ENCODE results near the gene RXRA.

The RXRA gene

DNA sequence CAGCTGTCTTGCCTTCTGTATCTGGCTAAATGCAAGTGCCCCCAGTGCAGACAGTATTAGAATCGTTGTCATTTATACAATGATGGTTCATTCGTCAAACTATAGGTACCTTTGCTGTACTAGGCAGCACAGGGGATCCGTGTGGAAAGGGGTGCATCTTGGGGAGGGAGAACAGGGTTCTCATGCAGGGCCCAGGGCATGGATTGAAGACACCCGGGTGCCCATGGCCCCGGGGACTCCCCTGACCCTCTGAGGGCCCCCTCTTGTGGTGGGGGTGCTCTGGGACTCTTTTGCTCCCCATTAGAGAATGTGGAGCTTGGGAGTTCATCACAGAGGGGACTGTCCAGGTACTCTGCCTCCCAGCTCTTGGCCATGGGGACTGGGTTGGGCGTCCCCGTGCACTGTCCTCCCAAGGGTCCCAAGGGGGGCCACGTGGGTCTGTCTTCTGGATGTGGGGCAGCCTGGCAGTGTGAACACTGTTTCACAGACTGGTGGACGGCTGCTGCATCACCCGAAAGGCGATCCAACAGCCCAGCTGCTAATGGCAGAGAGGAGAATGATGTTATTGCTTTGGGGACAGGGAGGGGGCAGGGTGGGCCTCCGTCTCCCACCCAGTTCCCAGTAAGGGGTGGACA lies 36.9 kb upstream of the RXRA start:
- FAIRE-seq (no peak), DNase-seq (ENCODE audit: insufficient read length, low spot score) (no peak)
- TF ChIP-seq POLR2A (IDR thresholded peaks at IDR 0.05; ENCODE audit: low read depth, low read length), result no peak

DNA sequence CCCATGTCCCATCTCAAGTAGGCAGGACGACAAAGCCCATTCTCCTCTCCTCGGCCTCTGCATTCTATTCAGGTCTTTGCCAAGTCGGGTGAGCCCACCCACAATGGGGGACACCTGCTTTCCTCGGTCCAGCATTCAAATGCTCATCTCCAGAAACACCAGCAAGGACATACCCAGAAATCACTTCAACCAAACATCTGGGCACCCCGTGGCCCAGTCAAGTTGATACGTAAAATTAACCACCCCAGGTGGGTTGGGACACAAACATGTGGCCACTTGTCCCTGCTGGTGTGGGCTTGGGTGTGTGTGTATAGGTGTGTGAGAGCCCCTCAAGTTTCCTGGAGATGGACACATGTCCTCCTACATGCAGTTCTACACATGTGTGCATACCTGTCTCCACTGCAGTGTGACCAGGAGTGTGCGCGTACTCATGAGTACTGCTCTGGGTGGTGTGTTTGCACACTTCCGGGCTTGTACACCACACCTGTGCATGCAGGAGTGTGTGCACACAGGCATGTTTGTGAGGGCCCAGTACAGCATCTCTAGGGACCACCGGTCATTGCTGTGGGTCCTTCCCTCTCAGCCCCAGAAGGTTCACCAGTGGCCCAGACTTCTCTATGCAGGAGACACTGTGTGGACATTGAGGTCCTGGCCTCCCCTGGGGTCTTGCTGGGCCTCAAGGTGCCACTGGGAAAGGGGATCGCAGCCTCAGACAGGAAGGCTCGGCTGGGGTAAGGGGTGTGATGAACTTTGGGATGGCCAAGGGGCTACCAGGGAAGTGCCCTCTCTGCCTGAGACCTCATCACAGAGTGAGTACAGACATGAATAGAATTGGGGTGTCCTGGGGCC lies 35.4 kb upstream of the RXRA start:
- FAIRE-seq (no peak), DNase-seq (ENCODE audit: insufficient read length, low spot score) (no peak)
- TF ChIP-seq POLR2A (IDR thresholded peaks at IDR 0.05; ENCODE audit: low read depth, low read length), result no peak

DNA sequence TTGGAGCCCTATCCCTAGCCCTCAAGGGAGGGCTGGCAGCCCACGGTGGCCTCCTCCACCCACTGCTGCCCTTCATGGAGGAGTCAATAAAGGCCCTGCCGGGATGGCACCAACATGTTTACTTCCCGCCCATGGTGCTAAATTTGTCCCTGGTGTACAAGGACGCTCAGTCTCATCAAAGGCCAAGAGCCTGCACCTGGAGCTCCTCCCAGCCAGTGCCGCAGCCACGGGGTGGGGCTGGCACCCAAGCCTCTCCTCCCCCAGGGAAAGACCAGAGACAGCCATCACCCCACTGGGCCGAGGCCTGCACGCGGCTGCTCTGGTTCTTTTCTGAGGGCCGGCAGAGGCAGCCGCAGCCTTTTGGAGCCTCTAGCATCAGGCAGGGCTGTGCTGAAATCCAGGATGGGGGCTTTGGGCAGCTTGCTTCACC lies 34.8 kb upstream of the RXRA start:
- no peak for FAIRE-seq
- DNase-seq (ENCODE audit: insufficient read length, low spot score), result no peak
- TF ChIP-seq POLR2A (IDR thresholded peaks at IDR 0.05; ENCODE audit: low read depth, low read length), result no peak

DNA sequence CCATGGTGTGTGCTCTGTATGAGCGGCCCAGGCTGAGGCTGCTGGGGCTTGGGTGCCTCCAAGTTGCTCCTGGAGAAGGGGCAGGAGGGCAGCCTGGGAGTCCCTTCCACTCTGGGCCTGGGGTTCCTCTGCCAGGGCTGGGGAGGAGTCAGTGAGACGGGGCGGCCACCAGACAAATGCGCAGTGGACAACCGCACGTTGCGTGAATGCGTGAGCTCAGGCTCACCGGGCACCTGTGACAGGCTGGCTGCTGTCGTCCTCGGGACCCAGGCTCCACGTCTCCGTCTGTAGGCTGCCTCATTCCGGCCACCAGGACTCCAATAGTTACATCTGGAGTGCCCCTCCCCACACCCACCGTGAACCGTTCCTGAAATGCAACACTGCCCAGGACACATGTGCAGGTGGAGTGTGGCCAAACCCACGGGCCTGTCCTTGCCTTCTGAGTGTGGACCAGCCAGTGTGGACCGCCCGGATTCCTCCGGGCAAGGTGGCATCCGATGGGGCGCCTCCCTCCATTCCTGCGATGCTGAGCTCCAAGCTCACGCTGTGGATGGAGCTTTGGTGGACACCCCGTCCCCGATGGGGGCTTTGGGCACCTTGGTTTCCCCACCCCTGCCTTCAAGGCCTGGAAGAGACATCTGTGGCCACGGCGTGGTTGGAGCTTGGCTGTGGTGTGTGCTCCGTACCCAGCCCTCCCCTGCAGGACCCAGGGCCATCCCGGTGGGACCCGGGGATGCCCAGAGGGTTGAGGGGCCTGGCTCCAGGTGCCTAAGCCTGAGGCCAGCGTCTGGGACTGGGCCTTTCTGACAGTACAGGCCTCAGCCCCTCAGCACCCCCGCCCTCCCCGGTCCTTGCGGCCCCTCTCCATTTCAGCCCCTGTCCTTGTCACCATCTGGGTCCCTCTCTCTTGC lies 34.0 kb upstream of the RXRA start:
- no peak for FAIRE-seq
- no peak for TF ChIP-seq POLR2A (IDR thresholded peaks at IDR 0.05; ENCODE audit: low read depth, low read length)

DNA sequence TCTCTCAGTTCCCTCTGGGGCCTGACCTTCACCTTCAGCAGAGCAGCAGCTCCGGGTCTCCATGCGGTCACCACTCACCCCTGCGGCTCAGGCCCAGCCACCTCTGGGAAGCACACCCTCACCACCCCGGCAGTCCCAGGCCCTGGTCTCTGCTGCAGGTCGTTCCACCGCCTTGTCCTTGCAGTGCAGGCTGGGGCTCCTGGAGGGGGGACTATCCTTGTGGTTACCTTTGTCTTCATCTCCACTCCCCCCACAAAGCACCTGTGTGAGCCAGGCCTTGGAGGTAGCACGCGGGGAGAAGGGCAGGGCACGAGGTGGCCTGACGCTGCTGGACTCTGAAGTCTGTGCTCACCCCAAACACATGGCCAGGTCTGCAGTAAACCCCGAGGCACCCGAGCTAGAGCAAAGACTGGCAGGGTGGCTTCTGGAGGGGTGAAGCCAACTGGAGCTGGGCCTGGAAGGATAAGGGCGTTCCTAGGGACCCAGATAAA lies 33.2 kb upstream of the RXRA start:
- TF ChIP-seq POLR2A (IDR thresholded peaks at IDR 0.05; ENCODE audit: low read depth, low read length), result no peak
- DNase-seq (ENCODE audit: insufficient read length, low spot score) (no peak), FAIRE-seq (no peak)

More for the DNA sequence above, 34.0 kb upstream of the RXRA start:
- no peak for DNase-seq (ENCODE audit: insufficient read length, low spot score)

DNA sequence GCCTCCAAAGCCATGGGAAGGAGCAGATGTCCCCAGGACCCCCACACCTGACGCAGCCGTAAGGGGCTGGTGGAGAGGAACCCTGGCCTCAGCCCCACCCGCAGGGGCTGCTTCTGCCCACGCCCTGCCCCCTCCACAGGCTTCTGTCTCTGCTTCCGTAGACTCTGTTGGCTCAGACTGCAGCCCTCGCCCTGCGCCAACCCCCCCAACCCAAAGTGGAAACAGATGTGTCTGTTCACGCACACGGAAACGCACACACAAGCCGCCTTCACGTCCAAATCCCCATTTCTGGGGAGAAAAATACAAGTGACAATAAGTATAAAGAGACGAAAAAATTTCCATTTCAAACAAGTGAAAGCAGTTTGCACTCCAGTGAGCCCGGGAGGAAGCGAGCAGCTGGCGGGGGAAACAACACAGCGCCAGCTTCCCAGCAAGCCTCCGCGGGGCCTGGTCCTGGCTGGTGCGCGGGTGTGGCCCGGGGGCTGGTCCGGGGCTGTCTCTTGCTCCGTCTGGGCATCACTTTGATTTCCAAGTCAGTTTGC lies 32.6 kb upstream of the RXRA start:
- TF ChIP-seq POLR2A (IDR thresholded peaks at IDR 0.05; ENCODE audit: low read depth, low read length), result no peak
- no peak for DNase-seq (ENCODE audit: insufficient read length, low spot score)
- no peak for FAIRE-seq

DNA sequence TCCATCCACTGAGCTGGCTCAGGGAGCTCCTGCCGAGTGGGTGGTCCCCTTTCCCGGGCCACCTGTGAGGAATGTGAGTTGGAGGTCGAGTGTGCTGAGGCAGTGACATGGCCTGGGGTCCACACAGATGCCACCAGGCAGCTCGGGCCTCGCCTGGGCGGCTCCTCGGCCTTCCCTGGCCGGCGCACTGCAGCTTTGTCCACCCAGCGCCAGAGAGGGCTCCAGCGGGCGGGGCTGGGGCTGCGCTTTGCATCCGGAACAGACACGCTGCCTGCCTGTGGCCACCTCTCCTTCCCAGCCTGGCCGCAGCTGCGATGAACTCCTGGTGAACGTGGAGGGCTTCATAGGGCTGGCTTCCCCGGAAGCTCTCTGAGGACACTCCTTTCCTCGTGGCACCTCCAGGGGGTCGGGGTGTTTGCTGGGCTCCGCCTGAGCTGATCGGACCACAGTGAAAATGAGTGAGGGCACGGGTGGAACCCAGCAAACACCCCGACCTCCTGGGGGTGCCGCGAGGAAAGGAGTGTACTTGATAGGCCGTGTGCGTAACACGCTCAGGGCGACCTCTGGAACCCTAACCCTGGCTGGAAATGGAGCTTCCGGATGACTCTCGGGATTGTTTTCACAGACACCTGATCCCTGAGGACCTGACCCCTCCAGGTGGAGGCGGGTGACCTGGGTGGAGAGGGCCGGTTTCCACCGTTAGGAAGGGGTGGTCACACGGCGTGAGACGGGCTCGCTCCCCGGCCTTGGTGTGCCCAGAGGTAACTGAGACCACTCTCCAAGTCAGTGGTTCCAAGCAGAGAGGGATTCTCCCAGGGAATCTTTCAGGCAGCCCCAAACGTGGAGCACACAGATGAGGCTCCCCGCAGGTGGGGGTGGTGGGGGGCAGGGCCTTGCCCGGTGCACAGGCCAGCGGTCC lies 31.8 kb upstream of the RXRA start:
- TF ChIP-seq POLR2A (IDR thresholded peaks at IDR 0.05; ENCODE audit: low read depth, low read length), result no peak
- FAIRE-seq, result no peak
- no peak for DNase-seq (ENCODE audit: insufficient read length, low spot score)

DNA sequence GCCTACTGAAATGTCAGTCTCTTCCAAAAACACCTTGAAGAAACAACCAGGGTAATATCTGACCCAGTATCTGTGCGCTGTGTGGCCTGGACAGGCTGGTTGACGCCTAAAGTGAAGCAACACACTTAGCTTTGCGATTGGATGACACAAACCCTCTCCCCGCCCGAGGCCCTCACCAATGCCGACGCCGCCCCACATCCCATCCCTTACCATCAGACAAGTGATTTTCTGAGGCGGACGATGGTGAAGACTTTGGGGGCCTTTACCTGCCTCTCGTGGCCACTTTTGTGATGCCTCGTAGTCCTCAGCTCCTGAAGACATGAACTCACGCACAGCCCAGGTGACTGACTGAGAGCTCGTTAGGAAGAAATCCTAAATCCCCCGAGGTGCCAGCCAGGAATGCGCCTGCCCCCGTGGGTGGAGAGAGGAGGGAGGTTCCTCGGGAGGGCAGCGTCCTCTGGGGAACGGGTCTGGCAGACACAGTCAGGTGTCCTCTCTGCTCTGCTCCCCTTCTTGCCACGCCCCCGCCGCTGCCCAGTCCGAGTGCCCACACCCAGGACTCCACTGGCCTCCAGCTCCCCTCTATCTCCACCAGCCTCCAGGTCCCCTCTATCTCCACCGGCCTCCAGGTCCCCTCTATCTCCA lies 31.0 kb upstream of the RXRA start:
- FAIRE-seq (no peak), DNase-seq (ENCODE audit: insufficient read length, low spot score) (no peak)
- TF ChIP-seq POLR2A (IDR thresholded peaks at IDR 0.05; ENCODE audit: low read depth, low read length), result no peak

DNA sequence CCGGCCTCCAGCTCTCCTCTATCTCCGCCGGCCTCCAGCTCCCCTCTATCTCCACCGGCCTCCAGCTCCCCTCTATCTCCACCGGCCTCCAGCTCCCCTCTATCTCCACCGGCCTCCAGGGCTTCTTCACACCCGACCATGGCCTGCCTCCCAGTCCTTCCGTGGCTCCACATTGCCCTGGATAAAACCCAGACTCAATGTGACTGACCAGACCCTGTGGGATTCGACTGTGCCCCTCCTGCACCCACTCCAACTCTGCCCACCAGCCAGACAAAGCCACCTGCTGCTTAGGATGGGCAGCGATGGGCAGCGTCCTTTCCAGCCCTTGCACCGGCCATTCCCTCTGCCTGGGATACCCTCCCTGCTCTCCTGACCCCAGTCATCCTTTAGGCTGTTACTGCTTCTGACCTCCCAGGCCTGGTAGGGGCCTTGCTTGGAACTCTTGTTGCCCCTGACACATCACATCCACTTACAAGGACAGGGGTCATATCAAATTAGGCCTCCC lies 30.5 kb upstream of the RXRA start:
- no peak for TF ChIP-seq POLR2A (IDR thresholded peaks at IDR 0.05; ENCODE audit: low read depth, low read length)
- DNase-seq (ENCODE audit: insufficient read length, low spot score) (no peak), FAIRE-seq (no peak)

DNA sequence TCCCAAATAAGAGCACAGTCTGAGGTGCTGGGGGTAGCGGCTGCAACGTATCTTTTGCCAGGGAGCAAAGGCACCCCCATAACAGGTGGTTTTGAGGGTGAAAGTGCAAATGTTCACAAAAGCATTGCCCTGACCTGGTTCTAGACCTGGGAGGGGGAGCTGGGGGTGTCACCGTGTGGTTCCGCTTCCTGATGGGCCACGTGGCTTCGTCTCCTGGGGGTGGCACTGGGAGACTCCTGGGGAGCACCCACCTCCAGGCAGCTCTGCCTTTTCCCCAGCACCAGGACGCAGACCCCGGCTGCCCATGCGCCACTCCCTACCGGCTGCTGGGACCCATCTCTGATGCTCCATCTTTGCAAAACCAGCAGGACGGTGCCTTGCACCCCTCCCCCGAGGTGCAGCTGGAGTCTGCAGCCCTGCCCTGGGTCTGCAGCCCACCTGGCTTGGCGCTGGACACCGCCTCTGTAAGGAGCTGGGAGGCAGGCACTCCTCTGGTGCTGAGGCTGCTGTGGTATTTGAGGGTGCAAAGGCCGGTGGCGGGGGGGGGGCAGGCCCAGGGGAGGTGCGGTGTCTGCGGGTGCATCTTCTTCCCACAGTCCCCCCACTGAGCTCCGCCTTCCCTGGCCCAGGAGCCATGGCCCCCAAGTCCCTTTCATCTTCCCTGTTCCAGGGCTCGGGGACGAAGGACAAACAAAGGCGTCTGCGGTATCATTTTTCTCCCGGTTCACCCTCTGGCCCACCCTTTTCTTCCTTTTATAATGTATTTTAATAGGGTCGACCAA lies 29.8 kb upstream of the RXRA start:
- FAIRE-seq, result no peak
- no peak for DNase-seq (ENCODE audit: insufficient read length, low spot score)
- no peak for TF ChIP-seq POLR2A (IDR thresholded peaks at IDR 0.05; ENCODE audit: low read depth, low read length)

DNA sequence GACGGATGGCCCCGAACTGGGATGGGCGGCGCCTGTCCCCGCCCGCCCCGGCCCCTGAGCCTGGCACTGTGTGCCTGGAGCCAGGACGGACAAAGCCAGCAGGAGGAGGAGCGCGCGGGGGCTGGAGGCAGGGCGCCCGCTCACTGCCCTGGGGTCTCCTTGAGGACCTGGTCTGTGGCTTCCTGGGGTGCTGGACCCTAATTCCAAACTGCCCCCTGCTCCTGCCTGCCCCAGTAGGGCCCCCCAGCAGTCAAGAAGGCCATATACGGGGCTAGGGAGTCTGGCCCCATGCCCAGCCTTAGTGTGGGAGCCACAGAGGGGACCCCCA lies 29.2 kb upstream of the RXRA start:
- DNase-seq (ENCODE audit: insufficient read length, low spot score), result no peak
- no peak for TF ChIP-seq POLR2A (IDR thresholded peaks at IDR 0.05; ENCODE audit: low read depth, low read length)
- FAIRE-seq, result no peak

Measured in H54 (cell line).